GM18870 (cell line): ENCODE data around the gene CD244.
"Not testable (repeated sequence)": the region's sequence is repeated elsewhere in the genome, so short reads cannot be mapped to it uniquely, and the experiment has no call there.

Source experiments
- ATAC-seq: cut with Tn5 transposase; IDR thresholded peaks from one replicate; pipeline ENCODE4 v1.9.1; 2021; ENCODE audit warnings: moderate library complexity; ENCODE audit not compliant: unreplicated experiment

The CD244 gene

DNA sequence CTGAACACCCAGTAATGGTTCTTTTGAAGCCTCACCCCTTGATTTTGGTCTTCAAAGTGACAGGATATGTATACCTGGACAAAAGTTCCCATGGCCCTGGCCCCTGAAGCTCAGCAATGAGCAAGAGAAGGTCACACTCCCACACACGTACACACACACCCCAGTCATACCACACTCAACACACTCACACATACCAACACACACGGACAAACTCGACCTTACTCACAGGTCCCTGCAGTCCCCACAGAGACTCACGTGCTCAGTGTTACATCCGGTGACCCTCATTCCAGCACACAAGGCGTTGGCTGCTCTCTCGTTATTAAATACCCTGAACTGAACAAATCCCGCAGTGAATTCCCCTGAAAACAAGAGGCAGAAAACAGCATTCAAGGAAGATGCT lies 16.4 kb upstream of the CD244 start:
- ATAC-seq: no peak

DNA sequence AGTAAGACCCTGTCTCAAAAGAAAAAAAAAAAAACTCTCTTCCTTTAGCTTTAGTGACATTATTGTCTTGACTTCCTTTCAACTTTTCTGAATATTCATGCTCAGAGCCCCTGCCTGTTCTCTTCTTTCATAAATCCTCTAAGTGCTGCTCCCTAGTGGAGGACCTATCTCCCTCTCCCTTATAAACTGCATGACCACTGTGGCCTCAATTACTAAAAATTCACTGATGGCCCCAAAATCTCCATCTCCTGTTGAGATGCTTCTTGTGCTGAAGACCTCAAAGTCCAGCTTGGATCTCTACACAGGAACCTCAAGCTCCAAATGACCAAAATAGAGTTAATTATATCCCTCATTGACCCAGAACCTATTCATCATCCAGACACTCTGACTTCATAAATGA lies 14.5 kb upstream of the CD244 start:
- ATAC-seq: no peak

DNA sequence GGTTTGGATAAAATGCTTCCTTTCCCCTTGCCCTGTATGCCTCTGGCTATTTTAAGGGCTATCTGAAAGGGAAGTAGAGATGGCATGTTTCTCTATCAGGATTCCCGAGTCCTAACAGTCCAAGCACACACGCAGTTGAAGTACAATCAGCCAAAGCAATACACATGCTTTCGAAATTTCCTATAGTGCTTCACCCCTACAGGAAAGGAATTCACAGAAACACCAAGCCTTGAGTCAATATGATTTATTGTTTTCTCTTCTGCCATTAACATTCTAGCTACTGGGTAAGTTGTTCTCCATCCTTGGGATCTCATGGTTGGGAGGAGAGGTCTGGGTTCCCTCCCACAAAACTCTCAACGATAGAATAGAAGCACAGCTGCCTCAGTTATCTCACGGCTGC lies 13.6 kb upstream of the CD244 start:
- ATAC-seq: no peak

DNA sequence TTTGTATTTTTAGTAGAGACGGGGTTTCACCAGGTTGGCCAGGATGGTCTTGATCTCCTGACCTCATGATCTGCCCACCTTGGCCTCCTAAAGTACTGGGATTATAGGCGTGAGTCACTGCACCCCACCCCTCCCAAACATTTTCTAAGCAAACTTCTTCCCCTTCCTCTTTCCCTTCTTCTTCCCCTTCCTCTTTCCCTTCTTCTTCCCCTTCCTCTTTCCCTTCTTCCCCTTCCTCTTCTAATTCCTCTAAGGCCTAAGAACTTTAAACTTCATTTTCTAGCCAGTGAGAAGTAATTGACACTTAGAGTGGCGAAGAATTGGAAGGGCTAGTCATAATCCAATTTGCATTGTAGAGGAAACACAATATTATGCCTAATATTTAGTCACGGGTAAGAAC lies 12.9 kb upstream of the CD244 start:
- not testable (repeated sequence) for ATAC-seq

DNA sequence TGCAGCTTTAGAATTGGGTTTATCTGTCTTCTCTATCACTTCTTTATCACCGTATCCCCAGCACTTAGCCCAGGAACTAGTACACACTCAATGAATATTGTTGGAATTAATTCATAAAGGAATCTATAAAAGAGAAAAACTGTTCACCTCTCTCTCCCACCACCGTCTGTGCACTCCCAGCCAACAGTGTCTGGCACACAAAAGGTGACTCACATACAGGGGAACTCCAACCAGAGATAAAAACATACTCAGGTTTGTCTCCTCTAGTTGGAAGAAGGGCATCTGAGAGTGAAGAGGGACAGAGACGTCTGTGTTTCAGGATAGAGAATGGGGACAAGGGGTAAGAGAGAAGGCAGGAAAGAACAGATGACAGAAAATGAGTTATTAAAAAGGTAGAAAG lies 12.2 kb upstream of the CD244 start:
- ATAC-seq: no peak

DNA sequence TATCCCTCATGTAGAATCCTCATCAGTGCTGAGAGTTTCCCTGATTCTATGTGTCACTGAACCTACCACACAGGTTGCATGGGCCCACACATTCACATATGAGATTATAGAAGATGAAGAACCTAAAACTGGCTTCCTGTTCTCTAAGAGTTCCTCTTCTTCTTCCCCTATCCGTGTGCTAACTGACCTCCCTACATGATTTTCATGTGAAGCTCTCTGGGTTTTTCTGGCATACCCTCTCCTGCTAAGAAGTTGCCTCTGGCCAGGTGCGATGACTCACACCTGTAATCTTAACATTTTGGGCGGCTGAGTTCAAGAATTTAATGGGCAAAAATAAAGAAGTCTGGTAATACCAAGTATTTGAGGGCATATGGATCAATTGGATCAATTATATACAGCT lies 5.5 kb upstream of the CD244 start:
- ATAC-seq: no peak

DNA sequence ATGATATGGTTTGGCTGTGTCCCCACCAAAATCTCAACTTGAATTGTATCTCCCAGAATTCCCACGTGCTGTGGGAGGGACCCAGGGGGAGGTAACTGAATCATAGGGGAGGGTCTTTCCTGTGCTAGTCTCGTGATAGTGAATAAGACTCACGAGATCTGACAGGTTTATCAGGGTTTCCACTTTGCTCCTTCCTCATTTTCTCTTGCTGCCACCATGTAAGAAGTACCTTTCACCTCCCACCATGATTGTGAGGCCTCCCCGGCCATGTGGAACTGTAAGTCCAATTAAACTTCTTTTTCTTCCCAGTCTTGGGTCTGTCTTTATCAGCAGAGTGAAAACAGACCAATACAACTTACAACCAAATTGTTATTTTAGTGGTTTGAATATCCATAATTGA lies 5.0 kb upstream of the CD244 start:
- ATAC-seq: not testable (repeated sequence)

- ATAC-seq: no peak
Measured at GRCh38 chr1:160866695-160867260, 4.1 kb upstream of the CD244 start.

- no peak for ATAC-seq
Measured at GRCh38 chr1:160866001-160866694, 3.5 kb upstream of the CD244 start.

- ATAC-seq: no peak
Measured at GRCh38 chr1:160865337-160865736, 2.6 kb upstream of the CD244 start.

GRCh38 chr1:160864173-160864572 lies 1.5 kb upstream of the CD244 start:
- no peak for ATAC-seq

DNA sequence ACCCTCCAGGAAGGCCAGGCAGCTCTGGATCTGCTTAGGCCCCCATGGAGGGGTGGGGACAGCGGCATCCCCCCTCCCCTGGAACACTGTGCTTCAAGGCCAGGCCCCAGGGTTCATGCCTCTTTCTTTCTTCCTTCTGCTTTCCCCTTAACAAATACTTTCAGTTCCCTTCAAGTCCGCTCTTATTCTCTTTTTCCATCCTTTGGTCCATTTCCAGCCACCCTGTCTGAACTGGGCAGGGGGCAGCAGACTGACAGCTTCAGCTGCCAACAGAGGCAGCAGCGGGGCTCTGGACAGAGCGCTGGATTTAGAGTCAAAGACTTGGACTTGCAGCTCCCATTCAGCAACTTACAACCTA lies 1.1 kb upstream of the CD244 start:
- ATAC-seq: no peak

- ATAC-seq: no peak
Measured at GRCh38 chr1:160863061-160863773, 530 bp upstream of the CD244 start.

- no peak for ATAC-seq
Measured at GRCh38 chr1:160860840-160861505, 1.7 kb downstream of the CD244 start.

DNA sequence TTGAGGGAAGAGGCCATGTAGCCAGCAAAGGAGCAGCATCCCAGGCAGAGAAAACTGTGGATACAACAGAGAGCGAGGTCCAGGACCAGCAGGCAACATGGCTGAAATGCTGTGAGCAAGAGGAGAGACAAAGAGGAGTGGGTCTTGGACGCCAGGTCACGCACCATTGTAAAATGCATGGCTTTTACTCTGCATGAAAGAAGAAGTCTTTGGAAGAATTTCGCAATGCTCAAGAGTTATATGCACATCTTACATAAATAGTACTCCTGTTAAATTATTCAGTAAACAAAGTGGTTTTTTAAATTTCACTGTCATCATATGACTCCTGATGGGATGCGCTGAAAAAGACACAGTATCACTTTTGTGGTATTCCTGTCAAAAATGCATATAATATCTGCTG lies 3.5 kb downstream of the CD244 start:
- ATAC-seq: no peak

- no peak for ATAC-seq
Measured at GRCh38 chr1:160858507-160858906, 4.2 kb downstream of the CD244 start.

DNA sequence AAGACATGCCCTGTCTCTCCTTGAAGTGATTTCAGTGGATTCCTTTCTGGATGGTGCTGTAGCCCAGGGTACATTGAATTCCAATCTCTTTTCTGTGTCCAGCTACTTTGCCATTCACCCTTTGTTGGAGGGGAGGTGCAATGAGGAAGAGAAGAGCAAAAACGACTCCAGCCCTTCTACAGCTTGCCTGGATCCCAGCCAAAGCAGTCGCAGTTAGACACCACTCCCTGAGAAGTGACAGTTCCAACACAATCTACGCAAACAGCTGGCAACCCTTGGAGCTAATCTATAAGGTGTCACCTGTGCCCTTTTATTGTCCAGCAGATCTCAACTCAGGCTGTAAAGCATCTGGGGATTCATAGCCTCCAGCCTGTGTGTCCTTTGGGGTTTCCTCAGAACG lies 4.6 kb downstream of the CD244 start:
- ATAC-seq: no peak

- peak; percentile 71 for ATAC-seq
Measured at GRCh38 chr1:160855181-160855981, 7.3 kb downstream of the CD244 start.

DNA sequence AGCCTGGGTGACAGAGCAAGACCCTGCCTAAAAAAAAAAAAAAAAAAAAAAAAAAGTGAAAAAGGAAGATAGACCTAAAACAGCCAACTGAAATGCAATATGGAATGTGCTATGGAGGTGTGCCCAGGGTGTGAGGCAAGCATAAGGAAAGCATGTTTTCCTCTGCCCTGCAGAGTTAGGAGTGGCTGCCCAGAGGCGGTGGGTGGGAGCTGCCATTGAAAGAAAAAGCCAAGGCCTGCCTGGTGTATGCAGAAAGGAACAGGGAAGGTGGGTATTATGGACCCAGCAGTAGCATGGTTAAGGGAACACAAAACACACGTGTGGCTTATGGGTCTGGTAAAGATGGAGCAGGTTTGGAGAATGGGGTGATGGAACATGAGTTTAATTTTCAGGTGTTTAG lies 8.9 kb downstream of the CD244 start:
- ATAC-seq: no peak

- no peak for ATAC-seq
Measured at GRCh38 chr1:160853014-160853413, 9.7 kb downstream of the CD244 start.

- ATAC-seq: no peak
Measured at GRCh38 chr1:160850993-160851392, 11.7 kb downstream of the CD244 start.
